ENCODE measurements around the gene NKX2-1. TPM values are rescaled to one million over a fixed set of nuclear protein-coding genes. Genes with fewer than 3 reads are reported as not detected.

The NKX2-1 gene
- total RNA-seq, 1 experiment from 2014 or later: not detected

Other genes with a start within 250 kb of the NKX2-1 start
- 10.7 and 17.4 TPM in 2 replicates for gene MBIP, start 199.6 kb downstream of the NKX2-1 start, total RNA-seq (2014; rRNA removed; shearing (Covaris generic))
- not detected in 2 replicates for gene NKX2-8, start 62.4 kb upstream of the NKX2-1 start, total RNA-seq (2014; rRNA removed; shearing (Covaris generic))
- gene PAX9, start 141.6 kb upstream of the NKX2-1 start, total RNA-seq (2014; rRNA removed; shearing (Covaris generic)): not detected in 2 replicates